Parathyroid adenoma (tissue), 2 donors: Measurements from ENCODE around the gene MYH14.

Experiments
- H2AFZ ChIP-seq: fragments of 300-600 bp; sonication (generic); one replicate; pipeline ENCODE4 v1.7.0; 2017; ENCODE audit warnings: antibody characterized with exemption, mild to moderate bottlenecking
- H3K27ac ChIP-seq: fragments of 300-600 bp; sonication (generic); one replicate; pipeline ENCODE4 v1.7.0; 2017
- H3K27me3 ChIP-seq: fragments of 300-600 bp; sonication (generic); one replicate; pipeline ENCODE4 v1.7.0; 2017; ENCODE audit warnings: low read length; ENCODE audit not compliant: control insufficient read depth, insufficient read depth
- H3K36me3 ChIP-seq: fragments of 300-600 bp; sonication (generic); one replicate; pipeline ENCODE4 v1.7.0; 2017; ENCODE audit warnings: low read length; ENCODE audit not compliant: control insufficient read depth, insufficient read depth
- H3K4me1 ChIP-seq: fragments of 300-600 bp; sonication (generic); one replicate; pipeline ENCODE4 v1.7.0; 2017; ENCODE audit warnings: control low read depth
- H3K4me2 ChIP-seq: fragments of 300-600 bp; sonication (generic); one replicate; pipeline ENCODE4 v1.7.0; 2017; ENCODE audit warnings: low read length
- H3K4me3 ChIP-seq: fragments of 300-600 bp; sonication (generic); one replicate; pipeline ENCODE4 v1.7.0; 2017; ENCODE audit warnings: low read depth, low read length
- H3K79me2 ChIP-seq: fragments of 300-600 bp; sonication (generic); one replicate; pipeline ENCODE4 v1.7.0; 2017; ENCODE audit warnings: control low read depth
- H3K9ac ChIP-seq: fragments of 300-600 bp; sonication (generic); one replicate; pipeline ENCODE4 v1.7.0; 2017; ENCODE audit warnings: mild to moderate bottlenecking
- H3K9me3 ChIP-seq: fragments of 300-600 bp; sonication (generic); one replicate; pipeline ENCODE4 v1.7.0; 2017; ENCODE audit warnings: low read length; ENCODE audit not compliant: control insufficient read depth
- TF ChIP-seq, protein P1 (sequence below): fragments of 300-600 bp; sonication (generic); IDR thresholded peaks from one replicate; pipeline ENCODE4 v1.7.0; 2017; ENCODE audit warnings: antibody characterized with exemption, mild to moderate bottlenecking
- donor health status: primary hyperparathyroidism.

The MYH14 gene

DNA sequence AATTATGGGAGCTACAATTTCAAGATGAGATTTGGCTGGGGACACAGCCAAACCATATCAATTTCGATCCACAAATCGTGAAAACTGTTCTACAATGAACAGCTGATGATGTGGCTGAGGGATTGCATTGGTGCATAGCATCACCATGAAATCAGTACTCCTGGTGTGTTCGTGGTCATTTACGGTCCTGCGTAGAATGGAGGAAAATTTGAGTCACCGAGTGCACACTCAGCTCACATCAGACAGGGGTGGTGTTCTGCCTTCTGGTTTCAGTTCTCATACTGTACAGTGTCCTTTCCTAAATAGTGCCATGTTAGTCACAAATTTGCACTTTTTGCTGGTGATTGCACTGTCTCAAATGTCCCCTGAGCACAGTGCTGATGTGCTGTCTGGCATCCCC is 39.2 kb downstream of the MYH14 start:
- Histone ChIP-seq H3K36me3 (no peaks in the 10 kb centered on the region), H3K9ac (no peak overlapping the region), H3K27me3 (no peaks in the 10 kb centered on the region), H3K4me1 (no peaks in the 10 kb centered on the region), H3K4me3 (no peak overlapping the region), H2AFZ (no peak overlapping the region), H3K9me3 (no peaks in the 10 kb centered on the region), H3K27ac (no peak overlapping the region), H3K79me2 (no peaks in the 10 kb centered on the region), H3K4me2 (no peak overlapping the region)
- TF ChIP-seq, protein P1, sequence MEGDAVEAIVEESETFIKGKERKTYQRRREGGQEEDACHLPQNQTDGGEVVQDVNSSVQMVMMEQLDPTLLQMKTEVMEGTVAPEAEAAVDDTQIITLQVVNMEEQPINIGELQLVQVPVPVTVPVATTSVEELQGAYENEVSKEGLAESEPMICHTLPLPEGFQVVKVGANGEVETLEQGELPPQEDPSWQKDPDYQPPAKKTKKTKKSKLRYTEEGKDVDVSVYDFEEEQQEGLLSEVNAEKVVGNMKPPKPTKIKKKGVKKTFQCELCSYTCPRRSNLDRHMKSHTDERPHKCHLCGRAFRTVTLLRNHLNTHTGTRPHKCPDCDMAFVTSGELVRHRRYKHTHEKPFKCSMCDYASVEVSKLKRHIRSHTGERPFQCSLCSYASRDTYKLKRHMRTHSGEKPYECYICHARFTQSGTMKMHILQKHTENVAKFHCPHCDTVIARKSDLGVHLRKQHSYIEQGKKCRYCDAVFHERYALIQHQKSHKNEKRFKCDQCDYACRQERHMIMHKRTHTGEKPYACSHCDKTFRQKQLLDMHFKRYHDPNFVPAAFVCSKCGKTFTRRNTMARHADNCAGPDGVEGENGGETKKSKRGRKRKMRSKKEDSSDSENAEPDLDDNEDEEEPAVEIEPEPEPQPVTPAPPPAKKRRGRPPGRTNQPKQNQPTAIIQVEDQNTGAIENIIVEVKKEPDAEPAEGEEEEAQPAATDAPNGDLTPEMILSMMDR = no peak

GRCh38 chr19:50244695-50245094 is 41.3 kb downstream of the MYH14 start:
- H3K9me3 ChIP-seq = no peaks in the 10 kb centered on the region
- no peak overlapping the region for H2AFZ ChIP-seq

DNA sequence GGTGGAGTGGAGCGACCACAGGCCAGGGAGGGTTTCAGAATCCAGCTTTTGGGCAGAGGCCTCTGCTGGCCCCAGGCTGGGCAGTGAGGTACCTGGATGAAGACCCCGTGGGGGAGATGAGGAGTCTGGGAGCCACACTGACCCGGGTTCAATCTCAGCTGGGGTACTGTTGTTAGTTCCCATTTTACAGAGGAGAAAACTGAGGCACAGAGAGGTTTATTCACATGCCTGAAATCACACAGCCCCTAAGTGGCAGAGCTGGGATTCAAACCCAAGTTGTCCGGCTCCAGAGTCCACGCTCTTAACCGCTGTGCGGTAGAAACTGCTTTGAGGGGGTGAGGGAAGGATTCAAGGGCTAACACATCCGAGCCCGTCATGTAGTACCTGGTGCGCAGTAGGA is 45.0 kb downstream of the MYH14 start:
- H3K4me3 ChIP-seq = no peak overlapping the region
- no peaks in the 10 kb centered on the region for H3K27me3 ChIP-seq
- H3K27ac ChIP-seq = no peak overlapping the region
- H3K36me3 ChIP-seq = no peaks in the 10 kb centered on the region
- no peaks in the 10 kb centered on the region for H3K4me1 ChIP-seq
- TF ChIP-seq, protein P1 = no peak
- no peaks in the 10 kb centered on the region for H3K79me2 ChIP-seq
- no peak overlapping the region for H3K9ac ChIP-seq
- H2AFZ ChIP-seq = no peak overlapping the region
- H3K9me3 ChIP-seq = no peaks in the 10 kb centered on the region
- H3K4me2 ChIP-seq = no peak overlapping the region

More at GRCh38 chr19:50244695-50245094, 41.3 kb downstream of the MYH14 start:
- H3K4me2 ChIP-seq = no peak overlapping the region
- H3K4me1 ChIP-seq = no peaks in the 10 kb centered on the region
- H3K4me3 ChIP-seq = no peak overlapping the region
- H3K27me3 ChIP-seq = no peaks in the 10 kb centered on the region
- H3K79me2 ChIP-seq = no peaks in the 10 kb centered on the region
- no peak overlapping the region for H3K27ac ChIP-seq
- no peak overlapping the region for H3K9ac ChIP-seq
- no peaks in the 10 kb centered on the region for H3K36me3 ChIP-seq
- TF ChIP-seq, protein P1 = no peak

- Histone ChIP-seq H3K9ac (no peak overlapping the region), H3K36me3 (no peaks in the 10 kb centered on the region), H3K4me1 (no peaks in the 10 kb centered on the region), H3K9me3 (no peaks in the 10 kb centered on the region), H3K79me2 (no peaks in the 10 kb centered on the region), H3K4me3 (no peak overlapping the region), H2AFZ (no peak overlapping the region), H3K27ac (no peak overlapping the region), H3K4me2 (no peak overlapping the region), H3K27me3 (no peaks in the 10 kb centered on the region)
- TF ChIP-seq, protein P1 = no peak
These were observed 45.4 kb downstream of the MYH14 start for GRCh38 chr19:50248826-50249225.

DNA sequence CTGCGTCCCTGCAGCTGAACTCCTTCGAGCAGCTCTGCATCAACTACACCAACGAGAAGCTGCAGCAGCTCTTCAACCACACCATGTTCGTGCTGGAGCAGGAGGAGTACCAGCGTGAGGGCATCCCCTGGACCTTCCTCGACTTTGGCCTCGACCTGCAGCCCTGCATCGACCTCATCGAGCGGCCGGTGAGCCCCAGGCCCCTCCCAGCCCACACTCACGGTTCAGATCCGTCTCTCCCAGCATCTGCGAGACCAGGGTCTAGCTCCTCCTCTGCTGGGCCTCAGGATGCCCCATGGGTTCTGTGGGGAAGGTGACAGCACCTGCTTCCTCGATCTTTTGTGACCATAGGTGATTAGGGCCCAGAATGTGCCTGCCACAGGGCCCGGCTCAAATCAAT is 46.2 kb downstream of the MYH14 start:
- Histone ChIP-seq H3K4me2 (no peak overlapping the region), H3K27ac (no peak overlapping the region), H3K4me1 (no peaks in the 10 kb centered on the region), H3K36me3 (no peaks in the 10 kb centered on the region), H3K9ac (no peak overlapping the region), H3K27me3 (no peaks in the 10 kb centered on the region), H3K4me3 (no peak overlapping the region), H3K79me2 (no peaks in the 10 kb centered on the region), H2AFZ (no peak overlapping the region), H3K9me3 (no peaks in the 10 kb centered on the region)
- TF ChIP-seq, protein P1 = no peak
